GM18502 (cell line): ENCODE results near the gene PCP4L1.
A peak's percentile ranks its signal among the peaks of the same experiment; 100 is the strongest.
"Not testable (repeated sequence)": the region's sequence is repeated elsewhere in the genome, so short reads cannot be mapped to it uniquely, and the experiment has no call there.

Experiments used
- ATAC-seq: cut with Tn5 transposase; IDR thresholded peaks from one replicate; pipeline ENCODE4 v1.9.1; 2021; ENCODE audit warnings: mild to moderate bottlenecking; ENCODE audit not compliant: unreplicated experiment, poor library complexity

The PCP4L1 gene

GRCh38 chr1:161227196-161227871 is 31.2 kb upstream of the PCP4L1 start:
- peak; percentile 35 for ATAC-seq

- no peak for ATAC-seq
Measured at GRCh38 chr1:161228032-161228431, 30.5 kb upstream of the PCP4L1 start.

- ATAC-seq = no peak
Measured at GRCh38 chr1:161229896-161230295, 28.6 kb upstream of the PCP4L1 start.

- no peak for ATAC-seq
Measured at GRCh38 chr1:161230762-161231161, 27.8 kb upstream of the PCP4L1 start.

GRCh38 chr1:161233102-161233501 is 25.4 kb upstream of the PCP4L1 start:
- no peak for ATAC-seq

- ATAC-seq = no peak
Measured at GRCh38 chr1:161235957-161236775, 22.4 kb upstream of the PCP4L1 start.

GRCh38 chr1:161238039-161238473 is 20.5 kb upstream of the PCP4L1 start, which contains the start of gene NR1I3:
Gene NR1I3, minus strand, starts transcription at chr1:161238203. Its CDS starts 1,638 bp downstream, at chr1:161236565.
- ATAC-seq = no peak

GRCh38 chr1:161241682-161242081 is 16.9 kb upstream of the PCP4L1 start:
- ATAC-seq = no peak

GRCh38 chr1:161242313-161242712 is 16.2 kb upstream of the PCP4L1 start:
- ATAC-seq = no peak

- no peak for ATAC-seq
Measured at GRCh38 chr1:161244888-161245287, 13.7 kb upstream of the PCP4L1 start.

- not testable (repeated sequence) for ATAC-seq
Measured at GRCh38 chr1:161250100-161250499, 8.4 kb upstream of the PCP4L1 start.

GRCh38 chr1:161250829-161251228 is 7.7 kb upstream of the PCP4L1 start:
- no peak for ATAC-seq

GRCh38 chr1:161251579-161251978 is 7.0 kb upstream of the PCP4L1 start:
- ATAC-seq = no peak

GRCh38 chr1:161255302-161255701 is 3.2 kb upstream of the PCP4L1 start:
- ATAC-seq = not testable (repeated sequence)

GRCh38 chr1:161255955-161256520 is 2.5 kb upstream of the PCP4L1 start:
- ATAC-seq = not testable (repeated sequence)

- not testable (repeated sequence) for ATAC-seq
Measured at GRCh38 chr1:161257109-161257508, 1.4 kb upstream of the PCP4L1 start.

- no peak for ATAC-seq
Measured at GRCh38 chr1:161259345-161259702, 779 bp downstream of the PCP4L1 start.

GRCh38 chr1:161259765-161260164 is 1.2 kb downstream of the PCP4L1 start:
- no peak for ATAC-seq

- ATAC-seq = no peak
Measured at GRCh38 chr1:161260376-161261260, 2.1 kb downstream of the PCP4L1 start.
